Measurements from ENCODE around the gene ZKSCAN7.

DNA sequence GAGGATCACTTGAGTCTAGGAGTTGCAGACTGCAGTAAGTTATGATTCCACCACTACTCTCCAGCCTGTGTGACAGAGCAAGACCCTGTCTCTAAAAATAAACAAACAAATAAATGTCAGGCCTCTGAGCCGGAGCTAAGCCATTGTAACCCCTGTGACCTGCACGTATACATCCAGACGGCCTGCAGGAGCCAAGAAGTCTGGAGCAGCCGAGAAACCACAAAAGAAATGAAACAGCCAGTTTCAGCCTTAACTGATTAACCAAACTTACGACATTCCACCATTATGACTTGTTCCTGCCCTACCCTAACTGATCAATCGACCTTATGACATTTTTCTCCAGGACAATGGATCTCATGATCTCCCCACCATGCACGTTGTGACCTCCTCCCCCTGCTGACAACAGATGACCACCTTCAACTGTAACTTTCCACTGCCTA lies 32.5 kb upstream of the ZKSCAN7 start:
- TF ChIP-seq, protein P1, sequence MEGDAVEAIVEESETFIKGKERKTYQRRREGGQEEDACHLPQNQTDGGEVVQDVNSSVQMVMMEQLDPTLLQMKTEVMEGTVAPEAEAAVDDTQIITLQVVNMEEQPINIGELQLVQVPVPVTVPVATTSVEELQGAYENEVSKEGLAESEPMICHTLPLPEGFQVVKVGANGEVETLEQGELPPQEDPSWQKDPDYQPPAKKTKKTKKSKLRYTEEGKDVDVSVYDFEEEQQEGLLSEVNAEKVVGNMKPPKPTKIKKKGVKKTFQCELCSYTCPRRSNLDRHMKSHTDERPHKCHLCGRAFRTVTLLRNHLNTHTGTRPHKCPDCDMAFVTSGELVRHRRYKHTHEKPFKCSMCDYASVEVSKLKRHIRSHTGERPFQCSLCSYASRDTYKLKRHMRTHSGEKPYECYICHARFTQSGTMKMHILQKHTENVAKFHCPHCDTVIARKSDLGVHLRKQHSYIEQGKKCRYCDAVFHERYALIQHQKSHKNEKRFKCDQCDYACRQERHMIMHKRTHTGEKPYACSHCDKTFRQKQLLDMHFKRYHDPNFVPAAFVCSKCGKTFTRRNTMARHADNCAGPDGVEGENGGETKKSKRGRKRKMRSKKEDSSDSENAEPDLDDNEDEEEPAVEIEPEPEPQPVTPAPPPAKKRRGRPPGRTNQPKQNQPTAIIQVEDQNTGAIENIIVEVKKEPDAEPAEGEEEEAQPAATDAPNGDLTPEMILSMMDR (conservative IDR thresholded peaks at IDR 0.05 in 1 of 2, IDR thresholded peaks at IDR 0.05 in 1 of 2; ENCODE audit: low read depth in 1 of 2, low read length in 2 of 2): no peak
- TF ChIP-seq EZH2 (IDR thresholded peaks at IDR 0.05; ENCODE audit: low read length, missing control alignments): no peak

Measured in fibroblast of lung (primary cell).